Measurements from ENCODE around the gene ZNF277.

Gene ZNF277

DNA sequence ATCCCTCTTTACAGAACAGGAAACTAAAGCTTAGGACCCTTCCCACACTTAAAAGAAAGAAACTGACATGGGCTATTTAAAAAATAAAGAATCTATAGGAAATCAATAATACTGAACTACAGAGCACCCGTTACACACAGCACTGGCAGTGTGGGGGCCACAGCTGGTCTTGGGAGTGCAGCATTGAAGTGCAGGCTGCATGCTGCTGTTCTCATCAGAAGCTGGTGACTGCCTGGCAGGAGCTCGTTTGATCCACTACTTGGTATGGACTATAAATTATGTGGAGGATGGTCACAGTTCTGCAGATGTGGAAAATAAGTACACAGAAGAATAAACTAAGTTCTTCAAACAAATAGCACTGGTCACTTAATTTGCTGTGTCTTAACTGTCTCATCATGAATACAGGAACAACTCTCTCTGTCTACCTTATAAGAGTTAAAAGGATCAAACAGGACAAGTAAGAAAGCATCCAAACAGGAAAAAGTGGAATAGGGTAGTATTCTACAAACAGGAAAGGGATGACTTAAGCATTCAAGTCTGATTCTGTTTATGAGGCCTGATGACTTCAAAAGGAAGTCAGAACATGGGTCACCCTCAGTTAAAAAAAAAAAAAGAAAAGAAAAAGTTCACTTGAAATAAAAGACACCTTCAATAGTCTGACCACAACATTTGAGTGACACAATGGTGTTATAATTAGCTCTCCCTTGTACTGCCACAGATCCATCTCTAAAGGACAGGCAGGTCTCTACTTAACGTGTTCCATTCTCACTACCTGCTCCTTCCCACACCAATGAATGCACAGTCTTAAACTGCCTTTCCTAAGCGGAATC, 21.3 kb upstream of the ZNF277 start:
- DNase-seq = no peak

DNA sequence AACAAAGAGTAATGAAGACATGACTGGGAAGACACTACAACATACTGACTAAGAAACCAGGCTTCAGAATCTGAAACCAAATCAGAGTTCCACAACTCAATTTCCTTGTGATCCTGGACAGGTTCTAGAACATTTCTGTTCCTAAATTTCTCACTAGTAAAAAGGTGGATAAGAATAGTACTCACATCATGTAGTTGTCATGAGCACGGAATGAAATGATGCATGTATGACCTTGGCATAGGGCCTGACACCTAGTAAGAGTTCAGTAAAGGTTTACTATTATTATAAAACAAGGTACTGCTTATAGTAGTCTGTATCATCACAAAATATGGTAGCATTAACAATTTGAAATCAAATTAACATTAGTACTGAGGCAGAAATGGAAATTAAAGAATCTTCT, 20.2 kb upstream of the ZNF277 start:
- no peak for DNase-seq

GRCh38 chr7:112188257-112188656, 18.2 kb upstream of the ZNF277 start:
- no peak for DNase-seq

- no peak for DNase-seq
Observed at GRCh38 chr7:112189691-112190090, 16.8 kb upstream of the ZNF277 start.

DNA sequence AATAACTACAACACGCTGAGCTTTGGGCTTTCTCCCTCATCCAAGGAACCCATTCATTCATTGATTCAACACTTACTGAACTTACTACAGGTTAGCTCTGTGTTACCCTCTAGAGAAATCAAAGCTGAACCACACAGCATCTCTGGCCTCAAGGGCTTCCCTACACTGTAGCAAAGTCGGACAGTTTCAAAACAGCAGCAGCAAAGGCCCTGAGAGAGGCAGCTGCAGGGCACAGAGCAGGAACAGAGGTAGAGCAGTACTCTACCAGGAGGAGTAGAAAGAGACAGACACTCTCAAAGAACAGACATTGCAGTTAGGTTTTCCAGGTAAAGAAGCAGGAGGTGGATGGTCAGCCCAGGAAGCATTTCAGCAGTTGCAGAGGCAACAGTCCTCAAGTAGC, 16.4 kb upstream of the ZNF277 start:
- DNase-seq = no peak

DNA sequence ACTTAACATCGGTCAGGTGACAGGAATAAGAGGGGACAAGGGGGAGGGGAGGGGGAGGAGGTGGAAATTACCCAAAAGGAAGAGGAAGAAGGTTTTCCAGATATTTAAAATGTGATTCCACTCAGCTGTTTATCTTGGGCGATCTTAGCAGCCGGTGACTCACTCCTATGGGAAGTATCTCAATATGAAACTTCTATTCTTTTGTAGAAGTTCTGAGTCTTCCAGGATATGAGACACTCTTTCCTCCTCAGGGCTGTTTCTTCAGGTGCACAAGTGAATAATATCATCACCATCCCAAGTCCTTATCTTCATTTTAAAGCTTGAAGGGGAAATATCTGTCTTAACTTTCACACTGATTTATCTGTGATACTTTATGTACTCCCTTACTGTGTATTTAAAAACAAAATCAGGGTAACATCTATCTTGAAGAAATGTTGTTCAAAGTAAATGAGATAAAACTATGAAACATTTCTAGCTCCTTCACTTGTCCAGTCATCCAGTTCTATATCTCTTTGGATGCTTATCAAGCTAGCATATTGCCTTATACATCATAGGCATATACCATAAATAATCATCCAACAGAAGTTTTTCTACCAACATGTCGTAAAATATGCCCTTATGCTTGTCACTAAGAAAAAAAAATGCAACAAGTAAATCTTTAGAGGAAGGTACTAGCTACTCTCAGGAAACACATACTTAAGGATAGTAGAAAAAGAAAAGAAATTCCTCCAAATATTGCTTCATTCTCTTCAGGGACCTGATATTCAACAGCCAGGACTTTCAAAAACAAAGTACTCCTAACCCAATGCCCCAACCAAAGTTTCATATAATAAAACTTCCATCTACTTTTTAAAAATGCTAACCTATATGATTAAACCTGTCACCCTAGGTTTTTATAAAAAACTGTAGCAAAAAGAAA, 14.0 kb upstream of the ZNF277 start:
- no peak for DNase-seq

GRCh38 chr7:112193915-112194502, 12.5 kb upstream of the ZNF277 start:
- no peak for DNase-seq

- no peak for DNase-seq
Observed at GRCh38 chr7:112195717-112196116, 10.8 kb upstream of the ZNF277 start.

DNA sequence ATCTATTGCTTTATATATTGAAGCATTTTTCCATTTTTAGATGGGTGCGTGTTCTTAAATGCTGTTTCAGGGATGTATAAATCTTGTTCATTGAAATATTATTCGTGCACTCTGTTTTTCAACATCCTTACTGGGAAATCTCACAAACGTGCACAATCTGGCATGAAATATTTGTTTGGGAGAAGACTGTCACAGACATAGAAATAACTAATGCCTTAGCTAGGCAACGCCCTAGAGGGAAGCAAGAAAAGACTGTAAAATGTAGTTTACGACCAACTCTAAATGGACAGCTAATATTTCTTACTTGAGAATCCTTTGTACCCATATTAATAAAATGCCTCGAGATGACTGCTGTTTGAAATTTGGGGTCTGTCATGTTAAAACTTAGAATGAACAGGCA, 9.2 kb upstream of the ZNF277 start:
- no peak for DNase-seq

DNA sequence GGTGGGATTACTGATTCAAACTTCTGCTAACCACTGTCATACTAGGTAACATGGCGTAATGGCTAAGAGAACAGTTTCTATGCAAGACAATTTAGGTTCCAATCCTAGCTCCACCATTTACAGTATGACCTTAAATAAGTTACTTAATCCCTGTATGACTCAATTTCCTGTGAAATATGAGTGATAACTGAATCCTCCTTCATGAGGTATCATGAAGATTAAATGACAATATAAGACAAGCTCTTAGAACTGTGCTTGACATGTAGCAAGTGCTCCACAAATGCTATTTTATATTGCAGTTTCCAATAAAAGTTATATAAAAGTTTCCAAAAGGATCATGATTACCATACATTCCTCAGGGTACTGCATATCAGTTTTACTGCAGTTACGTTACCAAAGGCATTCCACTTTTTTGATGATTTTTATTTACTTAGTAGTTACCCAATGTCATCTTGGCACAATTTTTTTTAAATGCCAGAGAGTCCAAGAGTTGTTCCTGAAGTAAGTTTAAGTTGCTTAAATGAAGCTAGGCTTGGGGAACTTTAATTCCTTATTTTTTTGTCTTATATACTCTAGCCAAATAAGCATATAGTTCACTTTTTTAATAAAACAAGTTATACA, 7.3 kb upstream of the ZNF277 start:
- no peak for DNase-seq

DNA sequence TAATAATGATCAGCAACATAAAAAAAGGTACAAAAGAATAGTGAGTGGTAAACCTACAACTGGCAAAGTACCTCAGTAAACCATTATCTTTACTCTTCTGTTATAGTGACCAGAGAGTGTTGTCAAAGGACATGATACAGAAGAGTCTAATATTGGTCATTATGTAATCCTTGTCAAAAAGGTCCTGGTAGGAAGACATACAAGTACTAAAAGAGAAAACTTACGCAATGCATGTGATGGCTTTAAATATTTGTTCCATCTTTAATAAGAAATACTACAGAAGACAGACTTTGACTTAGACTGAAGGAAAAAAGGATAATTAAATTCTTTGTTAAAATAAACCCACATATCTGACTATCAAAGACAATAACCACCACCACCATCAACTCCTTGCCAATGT, 6.8 kb upstream of the ZNF277 start:
- DNase-seq = no peak

DNA sequence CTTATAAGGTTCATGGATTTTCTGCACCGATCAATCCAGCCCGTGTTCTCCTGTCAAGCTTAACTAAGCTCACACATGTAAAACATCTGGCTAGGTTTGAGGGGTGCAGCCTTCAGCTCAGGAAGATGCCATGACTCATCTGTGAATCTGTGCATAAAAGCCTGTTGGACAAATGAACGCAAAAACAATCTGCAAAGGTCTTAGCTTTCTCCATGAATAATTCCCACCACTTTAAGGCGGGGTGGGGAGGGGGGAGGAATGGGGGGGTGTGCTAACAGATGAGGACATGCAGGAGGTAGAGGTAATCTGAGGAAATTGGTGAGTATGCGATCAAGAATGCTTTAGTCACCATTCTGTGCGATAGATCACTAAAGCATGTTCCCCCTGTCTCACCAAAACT, 5.1 kb upstream of the ZNF277 start:
- DNase-seq = no peak

DNA sequence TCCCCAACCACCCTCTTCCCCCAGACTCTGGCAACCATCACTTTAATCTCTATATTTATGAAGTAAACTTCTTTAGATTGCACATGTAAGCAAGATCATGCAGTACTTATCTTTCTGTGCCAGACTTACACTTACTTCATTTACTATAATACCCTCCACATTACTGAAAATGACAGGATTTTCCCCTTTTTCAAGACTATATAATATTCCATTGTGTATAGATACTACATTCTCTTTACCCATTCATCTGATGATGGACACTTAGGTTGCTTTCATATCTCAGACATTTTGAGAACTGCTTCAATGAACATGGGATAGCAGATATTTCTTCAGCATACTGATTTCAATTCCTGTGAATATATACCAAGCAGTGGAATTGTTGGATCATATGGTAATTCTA, 4.7 kb upstream of the ZNF277 start:
- DNase-seq = no peak

- DNase-seq = no peak
Observed at GRCh38 chr7:112202816-112203215, 3.7 kb upstream of the ZNF277 start.

GRCh38 chr7:112203365-112203739, 3.1 kb upstream of the ZNF277 start:
- no peak for DNase-seq

DNA sequence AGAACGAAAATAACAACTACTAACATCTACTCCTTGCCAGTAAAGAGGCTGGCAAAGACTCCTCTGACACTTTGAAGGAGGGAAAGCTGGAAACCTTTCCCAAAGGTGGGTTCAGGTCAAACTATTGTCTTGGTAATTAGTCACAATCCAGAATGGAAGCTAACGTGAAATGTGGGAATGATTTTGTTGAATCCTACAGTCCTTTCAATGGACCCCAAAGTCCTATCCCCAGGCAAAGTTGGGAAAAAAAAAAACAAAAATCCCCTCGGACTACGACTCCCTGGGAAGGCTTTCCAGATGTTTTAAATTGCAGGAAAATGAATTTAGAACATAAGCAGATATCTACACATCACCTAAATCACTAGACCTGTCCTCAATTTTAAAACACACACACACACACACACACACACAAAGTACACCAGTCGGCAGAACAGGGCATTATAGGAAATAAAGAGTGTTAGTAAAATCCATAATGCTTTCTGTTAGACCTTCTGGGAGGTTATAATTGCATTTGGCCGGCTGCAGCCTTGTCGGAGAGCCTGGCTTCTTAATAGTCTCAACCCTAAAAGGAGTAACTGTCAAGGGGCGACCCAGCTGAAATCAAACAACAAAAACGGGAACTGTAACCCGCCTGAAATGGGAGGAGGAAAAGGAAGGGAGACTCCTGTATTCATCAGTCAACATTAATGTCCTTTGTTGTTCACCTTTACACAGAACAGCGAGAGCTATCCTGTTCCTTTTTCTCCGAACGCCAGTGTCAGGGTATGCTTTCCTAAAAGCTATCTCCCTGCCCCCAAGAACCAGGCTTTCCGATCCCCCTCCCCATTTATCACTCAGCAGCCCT, 1.8 kb upstream of the ZNF277 start:
- DNase-seq = no peak

DNA sequence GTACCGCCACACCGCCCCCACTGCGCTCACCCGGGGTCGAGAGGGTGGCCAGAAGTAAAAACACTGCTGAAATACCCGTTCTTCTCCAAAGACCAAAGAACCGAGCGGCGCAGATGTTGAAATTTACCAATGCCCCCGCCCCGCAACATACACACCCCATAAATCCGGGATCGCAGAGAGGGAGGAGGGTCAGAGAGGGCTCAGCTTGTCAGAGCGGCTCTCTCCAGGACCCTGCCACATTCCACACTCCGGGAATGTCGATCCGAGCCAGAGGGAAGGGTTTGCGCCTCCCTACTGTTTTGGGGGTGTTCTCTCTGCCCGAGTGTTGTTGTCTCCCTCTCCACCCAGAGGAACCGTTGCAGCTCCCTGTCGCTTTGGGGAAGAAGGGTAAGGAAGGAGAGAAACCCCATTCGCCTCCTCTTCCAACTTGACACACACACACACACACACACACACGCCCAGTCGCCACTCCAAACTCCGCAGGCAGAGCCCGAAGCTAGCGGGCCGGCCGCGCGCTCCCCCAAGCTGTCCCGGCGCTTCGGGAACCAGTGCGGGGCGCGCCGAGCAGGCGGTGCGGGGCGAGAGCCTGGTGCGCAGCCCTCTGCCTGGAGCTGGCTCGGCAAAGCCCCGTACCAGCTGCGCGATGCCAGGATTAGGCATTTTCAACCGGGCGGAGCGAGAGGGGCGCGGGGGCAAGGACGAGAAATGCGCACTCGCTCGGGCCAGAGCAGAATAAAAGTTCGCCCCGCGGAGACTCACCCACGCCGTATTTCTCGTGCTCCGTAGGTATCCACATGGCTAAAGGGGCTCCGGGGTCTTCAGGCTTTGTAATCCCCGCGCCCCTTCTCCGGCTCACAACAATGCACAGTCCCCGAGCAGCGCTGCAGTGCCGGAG, 905 bp upstream of the ZNF277 start:
- peak; percentile 27 for DNase-seq

GRCh38 chr7:112206991-112207592, 597 bp downstream of the ZNF277 start:
- DNase-seq = no peak

DNA sequence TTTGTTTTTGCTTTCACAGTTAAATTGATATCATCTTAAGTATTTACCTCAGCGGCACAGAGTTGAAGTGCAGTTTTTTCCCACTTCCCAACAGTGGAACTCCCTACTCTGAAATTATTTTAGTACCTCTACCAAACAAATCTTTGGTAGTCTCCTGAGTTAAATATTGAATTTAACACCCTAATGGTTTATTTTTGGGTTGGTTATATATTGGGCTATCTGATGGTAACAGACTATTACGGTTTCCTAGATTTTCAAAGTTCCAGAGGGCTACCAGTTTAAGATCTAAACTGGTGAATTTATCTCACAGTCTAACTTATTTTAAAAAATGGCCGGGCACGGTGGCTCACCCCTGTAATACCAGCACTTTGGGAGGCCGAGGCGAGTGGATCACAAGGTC, 1.3 kb downstream of the ZNF277 start:
- no peak for DNase-seq

DNA sequence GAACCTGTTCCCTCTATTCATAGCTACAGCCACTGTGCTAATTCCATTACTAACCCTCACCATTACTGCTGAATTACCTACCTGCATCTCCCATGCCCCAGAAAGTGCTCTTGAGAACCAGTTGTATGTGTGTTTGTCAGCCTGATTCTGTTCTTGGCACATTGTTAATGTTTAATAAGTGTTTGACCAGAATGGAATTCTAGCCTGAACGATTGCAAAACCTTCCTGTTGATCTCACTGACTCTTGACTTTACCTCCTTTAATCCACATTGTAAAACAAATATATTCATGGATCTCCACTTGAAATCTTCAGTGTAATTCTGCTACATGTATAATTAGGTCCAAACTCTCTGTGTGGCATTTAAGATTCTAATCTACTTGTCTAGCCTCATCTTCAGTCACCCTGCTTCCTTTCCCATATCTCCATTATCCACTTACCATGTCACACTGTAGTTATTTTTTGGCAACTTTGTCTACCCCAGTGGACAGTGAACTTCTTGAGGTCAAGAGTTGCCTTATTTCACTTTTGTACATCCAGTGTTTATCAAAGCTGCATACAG, 4.9 kb downstream of the ZNF277 start:
- DNase-seq = no peak

GRCh38 chr7:112212571-112212970, 6.1 kb downstream of the ZNF277 start:
- no peak for DNase-seq

Measured in NCI-H446 treated with DMSO at 0.1 percent for 48 hours (cell line).